Measurements from ENCODE around the gene SLF2.

The SLF2 gene

GRCh38 chr10:100996678-100997359 is 84.1 kb downstream of the SLF2 start:
- TF ChIP-seq SIN3A (IDR thresholded peaks at IDR 0.05; ENCODE audit: borderline replicate concordance, insufficient read depth, low read length) (no peak), POLR2AphosphoS5 (IDR thresholded peaks at IDR 0.05; ENCODE audit: low read depth, low read length) (peak; percentile 62), TAF1 (IDR thresholded peaks at IDR 0.05; ENCODE audit: borderline replicate concordance, insufficient read depth, low read length) (no peak), FOXP2 (optimal IDR thresholded peaks at IDR 0.05; ENCODE audit: borderline replicate concordance, extremely low read depth, extremely low read length, insufficient read depth) (no peak)
- TF ChIP-seq, protein P1, sequence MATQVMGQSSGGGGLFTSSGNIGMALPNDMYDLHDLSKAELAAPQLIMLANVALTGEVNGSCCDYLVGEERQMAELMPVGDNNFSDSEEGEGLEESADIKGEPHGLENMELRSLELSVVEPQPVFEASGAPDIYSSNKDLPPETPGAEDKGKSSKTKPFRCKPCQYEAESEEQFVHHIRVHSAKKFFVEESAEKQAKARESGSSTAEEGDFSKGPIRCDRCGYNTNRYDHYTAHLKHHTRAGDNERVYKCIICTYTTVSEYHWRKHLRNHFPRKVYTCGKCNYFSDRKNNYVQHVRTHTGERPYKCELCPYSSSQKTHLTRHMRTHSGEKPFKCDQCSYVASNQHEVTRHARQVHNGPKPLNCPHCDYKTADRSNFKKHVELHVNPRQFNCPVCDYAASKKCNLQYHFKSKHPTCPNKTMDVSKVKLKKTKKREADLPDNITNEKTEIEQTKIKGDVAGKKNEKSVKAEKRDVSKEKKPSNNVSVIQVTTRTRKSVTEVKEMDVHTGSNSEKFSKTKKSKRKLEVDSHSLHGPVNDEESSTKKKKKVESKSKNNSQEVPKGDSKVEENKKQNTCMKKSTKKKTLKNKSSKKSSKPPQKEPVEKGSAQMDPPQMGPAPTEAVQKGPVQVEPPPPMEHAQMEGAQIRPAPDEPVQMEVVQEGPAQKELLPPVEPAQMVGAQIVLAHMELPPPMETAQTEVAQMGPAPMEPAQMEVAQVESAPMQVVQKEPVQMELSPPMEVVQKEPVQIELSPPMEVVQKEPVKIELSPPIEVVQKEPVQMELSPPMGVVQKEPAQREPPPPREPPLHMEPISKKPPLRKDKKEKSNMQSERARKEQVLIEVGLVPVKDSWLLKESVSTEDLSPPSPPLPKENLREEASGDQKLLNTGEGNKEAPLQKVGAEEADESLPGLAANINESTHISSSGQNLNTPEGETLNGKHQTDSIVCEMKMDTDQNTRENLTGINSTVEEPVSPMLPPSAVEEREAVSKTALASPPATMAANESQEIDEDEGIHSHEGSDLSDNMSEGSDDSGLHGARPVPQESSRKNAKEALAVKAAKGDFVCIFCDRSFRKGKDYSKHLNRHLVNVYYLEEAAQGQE (IDR thresholded peaks at IDR 0.05; ENCODE audit: insufficient read depth in 1 of 2, low read depth in 2 of 2, low read length in 2 of 2) = 0 out of 4 replicates have a peak, but pooled peaks of 1 of the 2 experiments have one; percentile 10

DNA sequence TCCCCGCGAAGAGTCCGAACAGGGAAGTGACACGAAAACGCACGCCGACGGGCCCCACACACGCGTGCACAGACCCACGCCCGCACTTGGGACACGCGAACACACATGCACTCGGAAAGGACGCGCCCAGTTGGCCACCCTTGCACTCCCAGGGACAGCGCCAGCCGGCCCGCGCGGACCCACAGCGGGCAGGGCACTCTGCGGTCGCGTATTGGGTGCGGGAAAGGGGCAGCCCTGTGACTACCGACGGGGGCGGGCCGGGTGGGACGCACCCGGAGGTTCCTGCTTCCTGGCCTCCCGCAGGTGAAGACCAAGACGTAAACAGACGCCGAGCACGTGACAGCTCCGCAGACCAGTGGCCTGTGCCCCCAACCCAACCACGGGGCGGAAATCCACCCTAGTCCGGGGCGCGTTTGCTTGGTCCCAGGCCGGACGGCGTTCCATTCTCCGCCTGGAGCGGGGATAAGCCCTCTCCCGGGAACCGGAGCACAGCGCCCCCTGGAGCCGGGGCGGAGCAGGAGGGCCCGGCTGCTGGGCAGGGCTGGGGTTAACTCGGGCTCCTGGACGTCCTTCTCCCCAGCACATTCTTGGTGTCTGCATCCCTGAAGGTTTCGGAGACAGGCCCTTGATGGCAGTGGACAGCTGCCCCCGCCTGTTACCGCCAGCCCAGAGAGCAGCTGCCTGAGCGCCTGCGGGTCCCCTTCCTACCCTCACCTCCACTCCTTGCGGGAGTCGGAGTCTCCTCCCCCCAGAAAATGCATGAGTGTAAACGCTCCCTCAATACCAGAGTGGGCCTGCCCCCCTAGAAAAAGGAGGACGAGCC is 84.8 kb downstream of the SLF2 start:
- TF ChIP-seq SIN3A (IDR thresholded peaks at IDR 0.05; ENCODE audit: borderline replicate concordance, insufficient read depth, low read length) = no peak
- TF ChIP-seq, protein P1 (IDR thresholded peaks at IDR 0.05; ENCODE audit: insufficient read depth in 1 of 2, low read depth in 2 of 2, low read length in 2 of 2) = no peak

DNA sequence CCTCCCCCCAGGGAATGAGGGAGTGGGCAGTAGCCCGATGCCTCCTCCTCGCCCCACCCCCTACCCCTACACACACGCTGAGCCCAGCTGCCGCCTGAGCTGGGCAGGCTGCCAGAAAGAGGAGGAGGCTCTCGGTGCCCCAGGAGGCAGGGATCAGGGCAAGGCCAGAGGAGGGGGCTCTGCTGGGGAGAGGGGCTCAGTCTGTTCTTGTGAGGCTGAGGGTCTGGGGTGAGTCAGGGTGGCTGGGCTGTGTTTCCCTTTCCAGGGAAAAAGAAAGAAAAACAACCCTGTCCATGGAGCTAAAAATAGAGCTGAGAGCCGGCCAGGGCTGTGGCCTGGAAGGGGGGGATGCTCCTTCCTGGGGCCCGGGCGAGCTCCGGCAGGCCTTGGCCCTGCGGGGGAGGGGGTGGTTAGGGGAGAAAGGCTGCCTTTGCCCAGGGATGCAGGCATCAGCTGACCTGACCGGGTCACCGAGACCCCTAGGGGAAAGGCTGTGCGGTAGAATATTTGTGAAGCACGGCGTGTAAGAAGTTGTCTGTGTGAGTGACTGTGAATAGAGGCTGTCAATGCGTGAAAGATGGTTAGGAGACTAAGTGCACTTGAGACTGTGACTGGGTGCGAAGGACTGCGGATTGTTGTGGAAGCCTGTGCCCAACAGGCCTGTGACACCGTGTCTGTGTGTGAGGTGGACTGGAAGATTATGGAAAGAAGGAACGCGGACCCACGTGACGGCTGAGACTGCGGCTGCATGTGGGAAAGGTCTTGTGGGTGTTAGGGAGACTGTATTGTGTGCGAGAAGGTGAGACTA is 85.6 kb downstream of the SLF2 start:
- TF ChIP-seq FOXP2 (optimal IDR thresholded peaks at IDR 0.05; ENCODE audit: borderline replicate concordance, extremely low read depth, extremely low read length, insufficient read depth) = no peak
- 0 out of 2 replicates have a peak, but pooled peaks have one; percentile 27 for TF ChIP-seq TAF1 (IDR thresholded peaks at IDR 0.05; ENCODE audit: borderline replicate concordance, insufficient read depth, low read length)
- 0 out of 2 replicates have a peak, but pooled peaks have one; percentile 18 for TF ChIP-seq SIN3A (IDR thresholded peaks at IDR 0.05; ENCODE audit: borderline replicate concordance, insufficient read depth, low read length)
- no peak for TF ChIP-seq POLR2AphosphoS5 (IDR thresholded peaks at IDR 0.05; ENCODE audit: low read depth, low read length)
- TF ChIP-seq, protein P1 (IDR thresholded peaks at IDR 0.05; ENCODE audit: insufficient read depth in 1 of 2, low read depth in 2 of 2, low read length in 2 of 2) = no peak

GRCh38 chr10:100998991-100999741 is 86.4 kb downstream of the SLF2 start:
- TF ChIP-seq FOXP2 (optimal IDR thresholded peaks at IDR 0.05; ENCODE audit: borderline replicate concordance, extremely low read depth, extremely low read length, insufficient read depth) = no peak
- TF ChIP-seq, protein P1 (IDR thresholded peaks at IDR 0.05; ENCODE audit: insufficient read depth in 1 of 2, low read depth in 2 of 2, low read length in 2 of 2) = no peak
- peak; percentile 55 for TF ChIP-seq POLR2AphosphoS5 (IDR thresholded peaks at IDR 0.05; ENCODE audit: low read depth, low read length)
- peak; percentile 71; the same call in 1 of the 2 replicates for TF ChIP-seq TAF1 (IDR thresholded peaks at IDR 0.05; ENCODE audit: borderline replicate concordance, insufficient read depth, low read length)
- TF ChIP-seq SIN3A (IDR thresholded peaks at IDR 0.05; ENCODE audit: borderline replicate concordance, insufficient read depth, low read length) = peak; percentile 25; the same call in 1 of the 2 replicates
